ENCODE data around the gene PORCN. TPM values are rescaled to one million over a fixed set of nuclear protein-coding genes. Genes with fewer than 3 reads are reported as not detected.

The PORCN gene
- total and polyA plus RNA-seq, 9 of the 15 experiments (the other 6 are each of a cell fraction or from before 2014, with no cell fraction given), result 0.34 to 5.1 (median 2.8) TPM

- 0 out of 2 replicates have a peak, but pooled peaks have one; percentile 20 for TF ChIP-seq ARID2 (IDR thresholded peaks at IDR 0.05)
- peak; percentile 63; the same call in 1 of the 2 replicates for TF ChIP-seq E2F1 (CRISPR knock-in tag; IDR thresholded peaks at IDR 0.05)
- no peak for TF ChIP-seq POLR2AphosphoS5 (IDR thresholded peaks at IDR 0.05; ENCODE audit: control insufficient read depth, insufficient read depth, low read depth, low read length)
- peak; percentile 7; the same call in 1 of the 2 replicates for TF ChIP-seq SIN3B (IDR thresholded peaks at IDR 0.05; ENCODE audit: low read depth)
- no peak for TF ChIP-seq ERF (CRISPR knock-in tag; IDR thresholded peaks at IDR 0.05)
- TF ChIP-seq, protein P1, sequence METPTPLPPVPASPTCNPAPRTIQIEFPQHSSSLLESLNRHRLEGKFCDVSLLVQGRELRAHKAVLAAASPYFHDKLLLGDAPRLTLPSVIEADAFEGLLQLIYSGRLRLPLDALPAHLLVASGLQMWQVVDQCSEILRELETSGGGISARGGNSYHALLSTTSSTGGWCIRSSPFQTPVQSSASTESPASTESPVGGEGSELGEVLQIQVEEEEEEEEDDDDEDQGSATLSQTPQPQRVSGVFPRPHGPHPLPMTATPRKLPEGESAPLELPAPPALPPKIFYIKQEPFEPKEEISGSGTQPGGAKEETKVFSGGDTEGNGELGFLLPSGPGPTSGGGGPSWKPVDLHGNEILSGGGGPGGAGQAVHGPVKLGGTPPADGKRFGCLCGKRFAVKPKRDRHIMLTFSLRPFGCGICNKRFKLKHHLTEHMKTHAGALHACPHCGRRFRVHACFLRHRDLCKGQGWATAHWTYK (CRISPR knock-in tag; IDR thresholded peaks at IDR 0.05), result 0 out of 2 replicates have a peak, but pooled peaks have one; percentile 49
- TF ChIP-seq, protein P2, sequence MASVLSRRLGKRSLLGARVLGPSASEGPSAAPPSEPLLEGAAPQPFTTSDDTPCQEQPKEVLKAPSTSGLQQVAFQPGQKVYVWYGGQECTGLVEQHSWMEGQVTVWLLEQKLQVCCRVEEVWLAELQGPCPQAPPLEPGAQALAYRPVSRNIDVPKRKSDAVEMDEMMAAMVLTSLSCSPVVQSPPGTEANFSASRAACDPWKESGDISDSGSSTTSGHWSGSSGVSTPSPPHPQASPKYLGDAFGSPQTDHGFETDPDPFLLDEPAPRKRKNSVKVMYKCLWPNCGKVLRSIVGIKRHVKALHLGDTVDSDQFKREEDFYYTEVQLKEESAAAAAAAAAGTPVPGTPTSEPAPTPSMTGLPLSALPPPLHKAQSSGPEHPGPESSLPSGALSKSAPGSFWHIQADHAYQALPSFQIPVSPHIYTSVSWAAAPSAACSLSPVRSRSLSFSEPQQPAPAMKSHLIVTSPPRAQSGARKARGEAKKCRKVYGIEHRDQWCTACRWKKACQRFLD (CRISPR knock-in tag; IDR thresholded peaks at IDR 0.05), result 0 out of 2 replicates have a peak, but pooled peaks have one; percentile 78
- TF ChIP-seq, protein P3, sequence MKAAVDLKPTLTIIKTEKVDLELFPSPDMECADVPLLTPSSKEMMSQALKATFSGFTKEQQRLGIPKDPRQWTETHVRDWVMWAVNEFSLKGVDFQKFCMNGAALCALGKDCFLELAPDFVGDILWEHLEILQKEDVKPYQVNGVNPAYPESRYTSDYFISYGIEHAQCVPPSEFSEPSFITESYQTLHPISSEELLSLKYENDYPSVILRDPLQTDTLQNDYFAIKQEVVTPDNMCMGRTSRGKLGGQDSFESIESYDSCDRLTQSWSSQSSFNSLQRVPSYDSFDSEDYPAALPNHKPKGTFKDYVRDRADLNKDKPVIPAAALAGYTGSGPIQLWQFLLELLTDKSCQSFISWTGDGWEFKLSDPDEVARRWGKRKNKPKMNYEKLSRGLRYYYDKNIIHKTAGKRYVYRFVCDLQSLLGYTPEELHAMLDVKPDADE (conservative IDR thresholded peaks at IDR 0.05; ENCODE audit: control insufficient read depth, low read depth, low read length), result peak; percentile 86; the same call in 1 of the 2 replicates
- no peak for TF ChIP-seq ZNF140 (CRISPR knock-in tag; IDR thresholded peaks at IDR 0.05)
- no peak for TF ChIP-seq SP1 (CRISPR knock-in tag; IDR thresholded peaks at IDR 0.05)
- peak; percentile 83 to 96 (median 94) for TF ChIP-seq YY1 (IDR thresholded peaks at IDR 0.05; ENCODE audit: borderline replicate concordance in 1 of 3, control insufficient read depth in 1 of 3, extremely low read depth in 1 of 3, insufficient read depth in 3 of 3, insufficient read length in 1 of 3, insufficient replicate concordance in 2 of 3, low read depth in 1 of 3, low read length in 2 of 3)
- no peak for TF ChIP-seq KLF10 (CRISPR knock-in tag; IDR thresholded peaks at IDR 0.05)
- peak; percentile 93 for TF ChIP-seq EP400 (IDR thresholded peaks at IDR 0.05)
- TF ChIP-seq, protein P4, sequence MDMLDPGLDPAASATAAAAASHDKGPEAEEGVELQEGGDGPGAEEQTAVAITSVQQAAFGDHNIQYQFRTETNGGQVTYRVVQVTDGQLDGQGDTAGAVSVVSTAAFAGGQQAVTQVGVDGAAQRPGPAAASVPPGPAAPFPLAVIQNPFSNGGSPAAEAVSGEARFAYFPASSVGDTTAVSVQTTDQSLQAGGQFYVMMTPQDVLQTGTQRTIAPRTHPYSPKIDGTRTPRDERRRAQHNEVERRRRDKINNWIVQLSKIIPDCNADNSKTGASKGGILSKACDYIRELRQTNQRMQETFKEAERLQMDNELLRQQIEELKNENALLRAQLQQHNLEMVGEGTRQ (CRISPR knock-in tag; IDR thresholded peaks at IDR 0.05), result no peak
- TF ChIP-seq GTF2A2 (tag; IDR thresholded peaks at IDR 0.05), result no peak
- no peak for TF ChIP-seq KDM2B (CRISPR knock-in tag; IDR thresholded peaks at IDR 0.05)
- no peak for TF ChIP-seq IRF2 (CRISPR knock-in tag; IDR thresholded peaks at IDR 0.05)
- peak; percentile 84 for TF ChIP-seq MYC (IDR thresholded peaks at IDR 0.05; ENCODE audit: low read depth, low read length)
- TF ChIP-seq MYC (CRISPR knock-in tag; IDR thresholded peaks at IDR 0.05; ENCODE audit: borderline replicate concordance, low read depth), result no peak
- TF ChIP-seq DIDO1 (tag; IDR thresholded peaks at IDR 0.05; ENCODE audit: low read depth), result peak; percentile 61; the same call in 1 of the 2 replicates
Observed at GRCh38 chrX:48475774-48476577, 32.8 kb upstream of the PORCN start, which contains the start of gene FTSJ1 (continued).
